Sigmoid colon (tissue), 7 donors: Measurements from ENCODE around the gene TROAP. TPM values are rescaled to one million over a fixed set of nuclear protein-coding genes. Genes with fewer than 3 reads are reported as not detected.

Source experiments
- DNase-seq: peaks from one replicate; pipeline ENCODE4 v3.0.0-alpha.2; 2019
- H3K27ac ChIP-seq, 4 donors: fragments of 200-600 bp; sonication (generic); one replicate each; pipeline ENCODE4 v1.5.1; 2016 to 2019; ENCODE audit warnings: mild to moderate bottlenecking in 1 of 4
- H3K27me3 ChIP-seq, 3 donors: fragments of 200-600 bp; sonication (generic); one replicate each; pipeline ENCODE4 v1.5.1; 2019; ENCODE audit warnings: mild to moderate bottlenecking in 1 of 3
- H3K36me3 ChIP-seq, 4 donors: fragments of 200-600 bp; sonication (generic); one replicate each; pipeline ENCODE4 v1.5.1; 2016 to 2019
- H3K4me1 ChIP-seq, 4 donors: fragments of 200-600 bp; sonication (generic); one replicate each; pipeline ENCODE4 v1.5.1; 2017 to 2019
- H3K4me3 ChIP-seq, 4 donors: fragments of 200-600 bp; sonication (generic); one replicate each; pipeline ENCODE4 v1.5.1; 2017 to 2019; ENCODE audit warnings: mild to moderate bottlenecking in 2 of 4, moderate library complexity in 1 of 4
- H3K9me3 ChIP-seq, 4 donors: fragments of 200-600 bp in 3 of 4; sonication (generic) in 3 of 4; one replicate each; pipeline versions ENCODE4 v1.5.1 to v1.6.1; 2013 to 2019
- CTCF ChIP-seq, 4 experiments: fragments of 450-650 bp in 3 of 4; fragments of 200-600 bp in 1 of 4; IDR thresholded peaks; one replicate each; pipeline ENCODE4 v1.5.1; 2016 to 2019; ENCODE audit warnings: antibody characterized with exemption in 4 of 4, mild to moderate bottlenecking in 3 of 4, moderate library complexity in 2 of 4
- EP300 ChIP-seq, 4 donors: sonication (generic); formaldehyde crosslinking; IDR thresholded peaks; one replicate each; pipeline ENCODE4 v1.6.1; 2017; ENCODE audit warnings: antibody characterized with exemption in 4 of 4
- POLR2A ChIP-seq, 2 donors: fragments of 450-650 bp; IDR thresholded peaks; one replicate each; pipeline ENCODE4 v1.6.1; 2016; ENCODE audit warnings: antibody characterized with exemption in 2 of 2, mild to moderate bottlenecking in 2 of 2, moderate library complexity in 2 of 2
- POLR2AphosphoS5 ChIP-seq, 4 donors: sonication (generic); formaldehyde crosslinking; IDR thresholded peaks; one replicate each; pipeline ENCODE4 v1.6.1; 2017; ENCODE audit warnings: antibody characterized with exemption in 4 of 4
- WGBS, 2 donors: extraction: QIAGEN DNeasy Blood & Tissue Kit; methylation state at CpG; one replicate each; pipeline ENCODE4 v1.1.7; 2013; 5-methylcytosine and 5-hydroxymethylcytosine counted together
- intact Hi-C: fragments of 100-400 bp; cut with DNase I; formaldehyde crosslinking; loops from one replicate; pipeline ENCODE4 v1.15.1; 2023
- polyA plus RNA-seq, 3 donors: library from polyadenylated mRNA; stranded (reverse); fragments of 200-250 nt; gene quantifications; one replicate each; pipeline ENCODE4 v1.2.3, GENCODE V29; 2013
- total RNA-seq, 4 donors: library from RNA; depleted of rRNA; stranded (reverse); fragments of >200 nt; gene quantifications; one replicate each; pipeline ENCODE4 v1.1.0, GENCODE V29; 2016
- donor health status: healthy with polysubstance abuse.
- donor health status: Bipolar disorder and iron deficiency.
- donor health status: healthy.

TROAP gene
- total and polyA plus RNA-seq, 7 donors, result 0.36 to 25.7 (median 4.9) TPM; not detected in 3

- no peak for TF ChIP-seq CTCF (IDR thresholded peaks at IDR 0.05)
- TF ChIP-seq POLR2AphosphoS5 (IDR thresholded peaks at IDR 0.05), result no peak
- H3K4me1 ChIP-seq, result peaks cover 0 to 46% (median 45%) of the 10 kb centered on the region in 4 donors
- no peak overlapping the region for H3K4me3 ChIP-seq
- intact Hi-C loops, result no loop called here
- no peak overlapping the region for H3K27ac ChIP-seq
- no peaks in the 10 kb centered on the region for H3K9me3 ChIP-seq
- DNase-seq, result no peak
- 47 to 59% methylated on average over 14 of the region's 14 CpGs for WGBS, 2 donors
- no peaks in the 10 kb centered on the region for H3K36me3 ChIP-seq
- peaks cover 33 to 96% (median 68%) of the 10 kb centered on the region in 3 donors for H3K27me3 ChIP-seq
Observed at GRCh38 chr12:49340971-49341776, 18.1 kb downstream of the TROAP start.

DNA sequence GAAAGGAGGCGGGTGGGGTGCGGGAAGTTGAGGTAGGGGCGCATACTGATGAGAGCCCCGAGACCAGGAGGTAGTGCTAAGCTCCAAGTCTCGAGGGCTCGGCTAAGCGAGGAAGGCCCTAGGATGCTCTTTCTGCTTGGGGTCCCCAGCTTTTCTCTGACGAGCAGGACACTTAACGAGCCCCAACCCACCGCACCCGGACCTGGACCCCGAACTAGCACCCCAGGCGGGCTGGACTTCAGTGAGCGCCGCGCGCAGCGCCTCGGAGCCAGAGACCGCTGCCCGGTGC is 18.7 kb downstream of the TROAP start:
- Histone ChIP-seq H3K9me3 (no peaks in the 10 kb centered on the region), H3K27ac (no peak overlapping the region), H3K27me3 (peaks cover 33 to 96% (median 68%) of the 10 kb centered on the region in 3 donors), H3K4me1 (peaks cover 0 to 46% (median 45%) of the 10 kb centered on the region in 4 donors), H3K4me3 (peak overlapping the region in 3 of 4 donors; percentile 40 to 50 (median 50)), H3K36me3 (no peaks in the 10 kb centered on the region)
- TF ChIP-seq EP300 (IDR thresholded peaks at IDR 0.05) (no peak), POLR2A (IDR thresholded peaks at IDR 0.05) (no peak), POLR2AphosphoS5 (IDR thresholded peaks at IDR 0.05) (no peak), CTCF (IDR thresholded peaks at IDR 0.05) (no peak)
- intact Hi-C loops, result no loop called here
- 32 to 57% methylated on average over 21 of the region's 21 CpGs for WGBS, 2 donors
- DNase-seq, result no peak

DNA sequence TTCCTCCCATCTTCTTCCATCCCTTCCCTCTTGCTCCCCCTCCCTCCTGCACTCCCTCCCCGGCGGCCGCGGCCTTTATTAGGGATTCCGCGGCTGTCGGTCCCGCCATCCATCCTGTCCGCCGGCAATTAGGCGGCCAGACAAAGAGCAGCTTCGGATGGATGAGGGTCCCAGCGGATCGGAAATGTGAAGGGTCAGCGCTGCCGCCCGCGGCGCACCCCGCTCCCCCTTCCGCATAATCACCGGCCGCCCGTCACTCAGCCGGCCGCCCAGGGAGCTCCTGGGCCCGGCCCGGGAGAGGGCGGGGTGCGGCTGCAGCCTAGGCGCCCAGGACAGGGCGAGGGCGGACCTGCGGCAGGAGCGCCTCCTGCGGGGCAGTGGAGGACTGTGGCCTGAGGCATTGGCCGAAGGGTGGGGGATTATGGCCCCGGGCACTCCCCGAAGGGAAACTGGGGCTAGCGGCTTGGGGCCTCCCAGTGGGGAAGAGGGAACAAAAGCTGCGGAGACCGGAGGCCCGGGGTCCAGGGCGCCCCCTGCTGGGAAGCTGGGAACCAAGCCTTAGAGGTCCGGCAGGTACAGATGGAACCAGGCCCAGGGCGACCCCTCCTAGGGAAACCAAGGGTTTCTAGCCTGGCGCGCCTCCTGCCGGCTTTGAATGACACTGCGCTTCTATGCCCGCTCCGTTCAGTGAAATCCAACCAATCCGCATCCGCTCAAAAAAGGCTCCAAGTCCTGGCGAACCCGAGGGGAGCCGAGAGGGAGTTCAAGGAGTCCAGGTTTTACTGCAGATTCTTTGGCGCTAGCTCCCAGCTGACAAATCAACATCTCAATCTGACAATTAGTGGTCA is 19.2 kb downstream of the TROAP start:
- Histone ChIP-seq H3K4me1 (peaks cover 0 to 46% (median 45%) of the 10 kb centered on the region in 4 donors), H3K27me3 (peaks cover 37 to 96% (median 68%) of the 10 kb centered on the region in 3 donors)
- DNase-seq, result peak; percentile 87

More for the DNA sequence above, 19.2 kb downstream of the TROAP start:
- peak overlapping the region; percentile 18 to 50 (median 45) for H3K4me3 ChIP-seq
- intact Hi-C loops, result no loop called here
- TF ChIP-seq EP300 (IDR thresholded peaks at IDR 0.05) (no peak), CTCF (IDR thresholded peaks at IDR 0.05) (peak; percentile 61 to 86 (median 69))
- H3K27ac ChIP-seq, result peak overlapping the region in 1 of 4 donors; percentile 11
- WGBS, 2 donors, result 1% methylated on average over 58 of the region's 58 CpGs
- H3K36me3 ChIP-seq, result no peaks in the 10 kb centered on the region
- H3K9me3 ChIP-seq, result no peaks in the 10 kb centered on the region
